ENCODE data around the gene CHN2. TPM values are rescaled to one million over a fixed set of nuclear protein-coding genes. Genes with fewer than 3 reads are reported as not detected.

Gene CHN2
- total and polyA plus RNA-seq, 2 donors (not counting 1 experiment from before 2014, with no cell fraction given) = 0.86 to 1.4 TPM

DNA sequence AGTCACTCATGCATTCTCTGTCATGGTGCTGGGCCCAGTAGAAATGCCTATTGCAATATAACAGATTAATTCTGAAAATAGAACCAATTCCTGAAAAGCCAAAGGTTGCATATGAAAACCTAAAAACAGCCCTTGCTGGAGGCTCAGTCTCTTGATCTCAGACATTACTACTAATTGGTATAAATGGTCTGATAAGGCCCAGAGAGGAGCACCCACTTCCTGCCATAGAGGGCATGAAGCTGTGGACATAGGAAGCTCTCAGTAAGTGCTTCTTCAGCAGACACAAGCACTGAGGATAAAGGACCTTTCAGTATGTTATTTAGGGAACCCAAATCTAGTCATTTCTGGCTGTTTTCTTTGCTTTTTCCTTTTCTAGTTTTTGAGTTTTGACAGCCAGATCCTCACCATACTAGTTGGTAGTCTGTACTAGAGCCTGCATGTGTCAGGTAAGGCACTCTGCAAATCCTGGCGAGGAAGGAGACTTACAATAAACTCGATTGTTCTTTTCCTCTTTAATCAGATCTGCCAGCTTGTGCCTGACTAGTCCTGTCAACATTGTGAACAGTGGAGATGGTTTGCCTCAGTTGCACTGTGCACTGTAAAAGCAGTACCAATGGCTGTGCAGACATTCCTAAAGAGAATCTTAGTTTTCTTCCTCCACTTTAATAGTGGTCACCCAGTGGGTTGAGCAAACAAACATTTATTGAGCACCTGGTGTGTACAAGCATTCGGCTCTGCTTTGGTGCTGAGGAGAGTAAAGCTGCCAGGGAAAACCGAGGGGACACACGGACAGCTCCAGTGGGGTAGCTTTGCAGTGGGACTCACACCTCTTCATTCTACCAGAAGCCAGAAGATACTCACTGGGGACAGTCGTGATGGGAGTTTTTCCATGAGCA is 140.9 kb downstream of the CHN2 start:
- no peak overlapping the region for H3K27ac ChIP-seq (ENCODE audit: low read length in 2 of 2)
- no peaks in the 10 kb centered on the region for H3K79me2 ChIP-seq (ENCODE audit: control insufficient read depth, insufficient read depth, low read length)
- DNase-seq = no peak
- TF ChIP-seq EZH2 (IDR thresholded peaks at IDR 0.05; ENCODE audit: borderline replicate concordance, insufficient read depth, low read depth, low read length, poor library complexity, severe bottlenecking) = no peak
- TF ChIP-seq CTCF (IDR thresholded peaks at IDR 0.05) = no peak
- H3K4me1 ChIP-seq (ENCODE audit: control insufficient read depth in 2 of 2, insufficient read depth in 2 of 2, low read length in 2 of 2) = peaks cover 4 to 8% of the 10 kb centered on the region in 2 donors
- ChIA-PET CTCF (interaction anchor here (1.2 kb wide), 1 partner anchor 9 kb away, joined by 4 read pairs; no protein-coding TSS in a partner anchor), POLR2A (no interaction called here)
- intact Hi-C loops (cut with micrococcal nuclease) = no loop called here
- H3K9me3 ChIP-seq (ENCODE audit: control extremely low read depth in 1 of 3, control insufficient read depth in 2 of 3, insufficient read depth in 1 of 3, low read length in 2 of 3) = no peaks in the 10 kb centered on the region
- H3K4me3 ChIP-seq (ENCODE audit: control extremely low read depth in 1 of 5, extremely low read depth in 1 of 5, insufficient read depth in 1 of 5, low read depth in 2 of 5, low read length in 4 of 5) = no peak overlapping the region
- no peak overlapping the region for H2AFZ ChIP-seq (ENCODE audit: insufficient read depth, low read depth, low read length, poor library complexity, severe bottlenecking)
- no peak overlapping the region for H3K4me2 ChIP-seq (replicated peaks; ENCODE audit: low read depth, low read length, poor library complexity, severe bottlenecking)
- Mint-ChIP-seq H3K4me1 (peaks cover 12% of the 10 kb centered on the region), H3K9me3 (ENCODE audit: insufficient read depth) (no peaks in the 10 kb centered on the region), H3K27ac (no peak overlapping the region), H3K4me3 (no peak overlapping the region), H3K27me3 (peaks cover 11% of the 10 kb centered on the region)
- H3K27me3 ChIP-seq (replicated peaks in 1 of 4; ENCODE audit: control extremely low read depth in 1 of 4, control insufficient read depth in 3 of 4, insufficient read depth in 4 of 4, low read length in 3 of 4) = no peaks in the 10 kb centered on the region
- H4K20me1 ChIP-seq (ENCODE audit: control insufficient read depth, insufficient read depth, low read length, poor library complexity, severe bottlenecking) = no peaks in the 10 kb centered on the region
- ATAC-seq (ENCODE audit: low read depth) = no peak
- no peak overlapping the region for H3K9ac ChIP-seq (ENCODE audit: low read length)
- no peaks in the 10 kb centered on the region for H3K36me3 ChIP-seq (replicated peaks in 1 of 2; ENCODE audit: control extremely low read depth in 1 of 2, control insufficient read depth in 1 of 2, extremely low read depth in 1 of 2, insufficient read depth in 2 of 2, low read length in 1 of 2)
- 93% methylated on average over 4 of the region's 6 CpGs for WGBS (ENCODE audit: insufficient coverage)

DNA sequence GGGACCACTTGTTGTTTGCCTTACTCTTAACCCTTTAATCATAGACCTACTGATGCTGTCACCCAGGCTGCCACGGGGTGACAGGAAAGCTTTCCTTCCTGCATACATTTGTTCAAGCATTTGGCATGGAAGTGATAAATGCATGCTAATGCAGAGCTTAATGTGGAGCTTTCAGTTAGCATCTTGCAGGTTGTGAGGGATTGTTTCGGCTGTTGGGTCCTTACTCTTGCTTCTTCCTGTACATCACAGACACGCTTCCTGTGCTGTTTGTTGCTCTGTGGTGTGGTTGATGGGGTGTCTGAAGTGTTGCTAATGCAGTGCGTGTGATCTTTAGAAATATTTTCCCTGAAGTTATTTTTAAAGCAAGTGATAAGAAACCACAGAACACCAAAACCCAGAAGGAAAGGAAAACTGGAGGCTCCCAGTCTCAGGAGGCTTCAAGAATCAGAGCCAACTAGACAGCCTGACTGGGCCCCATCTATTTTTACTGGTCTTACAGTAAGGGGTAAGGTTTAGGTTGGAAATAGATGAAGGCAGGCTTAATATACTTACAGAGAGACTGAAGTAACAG is 143.1 kb downstream of the CHN2 start:
- no peak overlapping the region for H3K4me3 ChIP-seq (ENCODE audit: control extremely low read depth in 1 of 5, extremely low read depth in 1 of 5, insufficient read depth in 1 of 5, low read depth in 2 of 5, low read length in 4 of 5)
- no peaks in the 10 kb centered on the region for H3K36me3 ChIP-seq (replicated peaks in 1 of 2; ENCODE audit: control extremely low read depth in 1 of 2, control insufficient read depth in 1 of 2, extremely low read depth in 1 of 2, insufficient read depth in 2 of 2, low read length in 1 of 2)
- ATAC-seq (ENCODE audit: low read depth) (no peak), DNase-seq (no peak)
- H3K27me3 ChIP-seq (replicated peaks in 1 of 4; ENCODE audit: control extremely low read depth in 1 of 4, control insufficient read depth in 3 of 4, insufficient read depth in 4 of 4, low read length in 3 of 4) = no peaks in the 10 kb centered on the region
- TF ChIP-seq EZH2 (IDR thresholded peaks at IDR 0.05; ENCODE audit: borderline replicate concordance, insufficient read depth, low read depth, low read length, poor library complexity, severe bottlenecking) (no peak), CTCF (IDR thresholded peaks at IDR 0.05) (no peak)
- H3K79me2 ChIP-seq (ENCODE audit: control insufficient read depth, insufficient read depth, low read length) = no peaks in the 10 kb centered on the region
- peak overlapping the region; percentile 8 for H3K4me2 ChIP-seq (replicated peaks; ENCODE audit: low read depth, low read length, poor library complexity, severe bottlenecking)
- WGBS (ENCODE audit: insufficient coverage) = 0% methylated on average over 1 of the region's 4 CpGs
- H3K9me3 ChIP-seq (ENCODE audit: control extremely low read depth in 1 of 3, control insufficient read depth in 2 of 3, insufficient read depth in 1 of 3, low read length in 2 of 3) = no peaks in the 10 kb centered on the region
- no peak overlapping the region for H3K9ac ChIP-seq (ENCODE audit: low read length)
- Mint-ChIP-seq H3K4me3 (peak overlapping the region; percentile 10), H3K27me3 (peaks cover 7% of the 10 kb centered on the region), H3K27ac (no peak overlapping the region), H3K4me1 (peaks cover 12% of the 10 kb centered on the region), H3K9me3 (ENCODE audit: insufficient read depth) (no peaks in the 10 kb centered on the region)
- ChIA-PET POLR2A (no interaction called here), CTCF (interaction anchor here (1.8 kb wide), 1 partner anchor 411 kb away, joined by 5 read pairs; no protein-coding TSS in a partner anchor)
- intact Hi-C loops (cut with micrococcal nuclease) = no loop called here
- no peak overlapping the region for H3K27ac ChIP-seq (ENCODE audit: low read length in 2 of 2)
- H4K20me1 ChIP-seq (ENCODE audit: control insufficient read depth, insufficient read depth, low read length, poor library complexity, severe bottlenecking) = no peaks in the 10 kb centered on the region
- peaks cover 4 to 8% of the 10 kb centered on the region in 2 donors for H3K4me1 ChIP-seq (ENCODE audit: control insufficient read depth in 2 of 2, insufficient read depth in 2 of 2, low read length in 2 of 2)
- peak overlapping the region; percentile 16 for H2AFZ ChIP-seq (ENCODE audit: insufficient read depth, low read depth, low read length, poor library complexity, severe bottlenecking)

All from B cell (primary cell).